ENCODE data around the gene NOL11.
A peak's percentile ranks its signal among the peaks of the same experiment; 100 is the strongest.
"Not testable (repeated sequence)": the region's sequence is repeated elsewhere in the genome, so short reads cannot be mapped to it uniquely, and the experiment has no call there.

NOL11 gene

DNA sequence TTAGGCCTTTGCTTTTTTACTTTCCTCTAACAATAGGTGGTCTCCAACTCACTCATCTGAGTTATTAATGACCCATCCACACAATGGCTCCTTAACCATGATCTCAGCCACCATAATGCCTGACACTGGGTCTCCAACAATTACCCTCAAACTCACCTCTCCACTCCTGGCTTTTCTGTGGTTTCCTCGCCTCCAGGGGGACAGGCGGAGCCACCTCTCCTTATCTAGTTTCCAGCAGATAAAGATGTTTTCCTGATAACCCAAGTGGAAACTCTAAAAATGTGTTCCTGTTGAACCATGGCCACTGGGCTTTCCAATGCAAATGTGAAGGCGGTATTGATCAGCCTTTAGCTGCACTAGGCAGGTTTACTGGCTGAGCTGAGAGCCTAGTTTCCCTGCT, 9.4 kb upstream of the NOL11 start:
- no peak for DNase-seq (ENCODE audit: low spot score)

DNA sequence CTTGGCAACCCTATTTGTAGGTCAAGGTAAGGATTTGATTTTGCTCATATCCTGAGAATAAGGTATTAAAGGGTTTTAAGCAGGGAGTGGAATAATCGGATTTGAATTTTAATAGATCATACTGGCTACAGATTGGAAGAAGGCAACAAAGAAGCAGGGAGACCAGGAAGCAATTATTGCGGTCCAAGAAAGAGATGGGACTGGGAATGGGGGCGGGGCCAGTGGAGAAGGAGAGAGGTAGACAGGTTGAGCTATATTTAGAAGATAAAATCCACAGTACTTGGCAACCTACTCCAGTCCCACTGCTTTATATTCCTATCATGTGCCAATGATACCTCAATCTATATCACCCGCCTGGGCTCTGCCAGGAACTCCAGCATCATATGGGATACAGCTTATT, 5.8 kb upstream of the NOL11 start:
- no peak for DNase-seq (ENCODE audit: low spot score)

DNA sequence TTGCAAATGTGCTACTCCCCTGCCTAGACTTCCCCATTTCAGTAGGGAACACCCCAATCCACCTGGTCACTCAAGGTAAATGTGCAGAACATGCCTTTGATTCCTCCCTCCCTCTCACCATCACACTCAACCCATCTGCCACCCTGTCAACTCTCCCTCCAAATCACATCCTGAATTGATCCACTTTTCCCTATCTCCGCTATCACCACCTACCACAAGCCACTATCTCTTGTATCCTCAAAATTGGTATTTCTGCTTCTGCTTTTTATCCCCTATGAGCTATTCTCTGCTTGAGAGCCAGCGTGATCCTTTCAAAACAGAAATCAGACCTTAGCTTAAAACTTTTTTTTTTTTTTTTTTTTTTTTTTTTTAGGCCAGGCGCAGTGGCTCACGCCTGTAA, 5.4 kb upstream of the NOL11 start:
- DNase-seq (ENCODE audit: low spot score), result no peak

DNA sequence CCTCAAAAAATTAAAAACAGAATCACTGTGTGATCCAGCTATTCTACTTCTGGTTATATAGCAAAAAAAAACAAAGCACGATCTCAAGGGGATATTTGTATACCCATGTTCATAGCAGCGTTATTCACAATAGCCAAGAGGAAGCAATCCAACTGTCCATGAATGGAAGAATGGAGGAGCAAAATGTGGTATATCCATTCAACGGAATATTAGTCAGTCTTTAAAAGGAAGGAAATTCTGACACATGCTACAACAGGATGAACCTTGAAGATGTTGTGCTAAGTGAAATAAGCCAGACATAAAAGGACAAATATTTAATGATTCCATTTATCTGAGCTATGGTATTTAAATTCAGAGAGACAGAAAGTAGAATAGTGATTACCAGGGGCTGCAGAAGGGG, 4.6 kb upstream of the NOL11 start:
- no peak for DNase-seq (ENCODE audit: low spot score)

DNA sequence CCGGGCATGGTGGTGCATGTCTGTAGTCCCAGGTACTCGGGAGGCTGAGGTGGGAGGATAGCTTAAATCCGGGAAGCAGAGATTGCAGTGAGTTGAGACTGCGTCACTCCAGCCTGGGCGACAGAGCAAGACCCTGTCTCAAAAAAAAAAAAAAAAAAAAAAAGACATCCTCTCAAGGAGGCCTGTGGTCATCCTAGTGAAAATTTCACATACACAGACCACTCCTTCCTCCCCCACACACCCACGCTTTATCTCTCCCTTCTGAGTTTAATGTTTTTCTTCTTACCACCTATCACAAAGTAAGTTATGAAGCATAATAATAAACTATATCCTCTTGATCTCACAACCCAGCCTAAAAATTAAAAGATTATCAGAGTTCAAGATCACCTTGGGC, 1.3 kb upstream of the NOL11 start:
- DNase-seq (ENCODE audit: low spot score), result no peak

DNA sequence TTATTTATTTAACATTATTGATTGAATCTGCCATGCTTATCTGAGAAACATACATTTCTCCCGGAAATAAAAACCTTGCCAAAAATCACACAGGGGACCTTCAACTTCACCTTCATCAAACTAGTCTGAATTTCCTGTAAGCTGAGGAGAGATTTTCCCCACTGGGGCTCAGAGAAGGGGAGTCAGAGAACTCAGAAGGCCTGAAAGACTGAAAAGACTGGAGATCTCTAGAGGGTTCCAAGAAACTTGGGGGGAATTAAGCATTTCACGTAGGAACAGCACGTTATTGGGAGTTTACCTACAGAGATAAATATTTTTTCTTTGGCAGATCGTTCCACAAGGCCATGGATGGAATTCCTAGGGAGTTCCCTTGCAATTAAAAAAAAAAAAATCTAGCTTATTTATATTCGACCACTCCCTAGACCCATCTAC, 528 bp upstream of the NOL11 start:
- no peak for DNase-seq (ENCODE audit: low spot score)

DNA sequence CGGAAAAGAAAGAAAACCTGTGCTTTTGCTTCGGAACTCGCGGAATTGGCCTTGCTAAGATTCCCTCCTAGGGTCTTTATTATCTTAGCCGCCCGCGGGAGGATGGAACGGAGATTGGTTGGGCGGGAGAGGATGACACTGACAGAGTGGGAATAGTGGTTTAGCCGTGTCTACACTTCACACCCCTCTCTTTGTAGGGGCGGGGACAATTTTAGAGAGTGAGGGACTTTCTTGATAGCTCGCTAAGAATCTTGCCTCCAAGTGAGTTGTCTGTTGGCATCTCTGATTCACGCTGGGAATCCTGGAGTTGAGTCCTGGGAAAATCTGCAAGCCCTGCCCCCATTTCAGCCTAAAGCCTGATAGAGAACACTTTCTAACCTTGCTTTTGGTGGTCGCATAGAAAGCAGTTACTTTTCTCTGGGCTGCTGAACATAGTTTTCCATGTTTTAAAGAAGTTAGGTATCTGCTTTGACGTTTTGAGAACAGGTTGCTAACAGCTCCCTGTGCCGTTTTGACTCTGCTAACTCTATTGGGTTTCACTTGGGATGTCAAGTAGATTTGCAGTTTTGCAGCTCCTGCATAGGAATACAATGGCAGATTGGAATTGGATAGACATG, 697 bp downstream of the NOL11 start:
- DNase-seq (ENCODE audit: low spot score), result peak; percentile 42

DNA sequence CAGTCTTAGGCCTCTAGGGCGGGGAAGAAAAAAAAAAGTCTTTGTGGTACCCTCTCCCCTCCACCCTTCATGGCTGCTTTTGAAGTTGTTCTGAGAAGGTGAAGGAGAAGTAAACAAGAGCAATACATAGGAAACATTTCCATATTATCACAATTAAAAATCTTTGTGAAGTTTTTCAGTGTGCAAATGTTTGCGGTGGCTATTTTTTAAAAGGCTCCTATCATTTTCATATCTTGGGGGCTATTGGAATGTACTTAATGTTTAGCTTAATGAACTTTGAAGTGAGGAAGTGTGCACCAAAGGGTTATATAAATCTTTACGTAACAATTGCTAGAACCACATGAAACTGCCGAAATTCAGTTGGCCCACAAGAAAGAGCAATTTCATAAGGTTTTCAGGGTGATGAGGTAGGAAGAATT, 7.6 kb downstream of the NOL11 start:
- DNase-seq (ENCODE audit: low spot score), result no peak

DNA sequence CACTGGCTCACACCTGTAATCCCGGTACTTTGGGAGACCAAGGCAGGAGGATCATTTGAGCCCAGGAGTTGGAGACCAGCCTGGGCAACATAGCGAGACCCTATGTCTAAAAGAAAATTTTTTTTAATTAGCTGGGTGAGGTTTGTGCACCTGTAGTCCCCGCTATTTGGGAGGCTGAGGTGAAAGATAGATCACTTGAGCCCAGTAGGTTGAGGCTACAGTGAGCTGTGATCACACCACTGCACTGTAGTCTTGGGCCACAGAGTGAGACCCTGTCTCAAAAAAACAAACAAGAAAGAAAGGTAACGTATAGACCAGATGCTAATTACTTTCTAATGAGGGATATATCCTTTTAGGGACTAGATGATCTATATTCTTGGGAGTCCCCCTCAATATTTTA, 8.1 kb downstream of the NOL11 start:
- DNase-seq (ENCODE audit: low spot score), result no peak

DNA sequence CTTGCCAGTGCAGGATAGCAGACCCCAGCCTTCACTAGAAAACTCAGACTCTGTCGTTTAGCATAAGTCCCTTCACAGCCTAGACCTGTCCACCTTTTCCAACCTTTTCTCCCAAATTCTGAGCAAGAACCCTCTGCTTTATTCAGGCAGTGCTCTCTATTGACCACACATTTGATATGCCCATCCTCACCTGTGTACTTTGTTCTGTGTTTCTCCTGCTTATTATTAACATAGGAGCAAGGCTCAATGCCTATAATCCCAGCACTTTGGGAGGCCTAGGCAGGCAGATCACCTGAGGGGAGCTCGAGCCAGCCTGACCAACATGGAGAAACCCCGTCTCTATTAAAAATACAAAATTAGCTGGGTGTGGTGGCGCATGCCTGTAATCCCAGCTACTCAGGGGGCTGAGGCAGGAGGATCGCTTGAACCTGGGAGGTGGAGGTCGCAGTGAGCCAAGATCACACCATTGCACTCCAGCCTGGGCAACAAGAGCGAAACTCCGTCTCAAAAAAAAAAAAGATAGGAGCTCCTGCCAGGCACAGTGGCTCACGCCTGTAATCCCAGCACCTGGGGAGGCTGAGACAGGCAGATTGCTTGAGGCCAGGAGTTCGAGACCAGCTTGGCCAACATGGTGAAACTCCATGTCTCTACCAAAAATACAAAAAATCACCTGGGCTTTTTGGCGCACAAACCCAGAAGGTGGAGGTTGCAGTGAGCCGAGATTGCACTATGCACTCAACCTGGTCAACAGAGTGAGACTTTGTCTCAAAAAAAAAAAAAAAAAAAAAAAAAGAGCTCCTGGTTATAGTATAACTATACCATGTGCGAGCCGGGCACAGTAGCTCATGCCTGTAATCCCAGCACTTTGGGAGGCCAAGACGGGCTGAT, 9.7 kb downstream of the NOL11 start:
- not testable (repeated sequence) for DNase-seq (ENCODE audit: low spot score)

DNA sequence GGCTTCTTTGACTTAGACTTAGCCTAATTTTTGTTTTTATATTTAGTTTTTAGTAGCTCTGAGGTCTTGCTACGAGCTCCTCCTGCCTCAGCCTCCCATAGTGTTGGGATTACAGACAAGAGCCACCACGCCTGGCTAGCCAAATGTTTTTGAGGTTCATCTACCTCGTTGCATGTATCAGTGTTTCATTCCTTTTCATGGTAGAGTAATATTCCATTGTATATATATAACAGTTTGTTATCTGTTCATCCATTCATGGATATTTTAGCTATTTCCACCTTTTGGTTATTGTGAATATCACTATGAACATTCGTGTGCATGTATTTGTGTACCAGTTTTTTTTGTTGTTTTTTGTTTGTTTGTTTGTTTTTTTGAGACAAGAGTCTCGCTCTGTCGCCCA, 12.2 kb downstream of the NOL11 start:
- no peak for DNase-seq (ENCODE audit: low spot score)

DNA sequence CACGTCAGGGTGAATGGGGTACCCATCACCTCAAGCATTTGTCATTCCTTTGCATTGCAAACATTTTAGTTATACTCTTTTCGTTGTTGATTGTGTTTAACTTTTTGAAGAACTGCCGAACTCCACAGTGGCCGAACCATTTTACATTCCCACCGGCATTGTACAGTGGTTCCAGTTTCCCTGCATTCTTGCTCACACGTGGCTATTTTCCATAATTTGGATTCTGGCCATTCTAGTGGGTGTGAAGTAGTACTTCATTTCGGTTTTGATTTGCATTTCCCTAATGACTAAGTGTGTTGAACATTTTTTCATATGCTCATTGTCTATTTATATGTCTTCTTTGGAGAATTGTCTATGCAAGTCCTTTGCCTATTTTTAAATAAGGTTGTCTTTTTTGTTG, 13.0 kb downstream of the NOL11 start:
- no peak for DNase-seq (ENCODE audit: low spot score)

DNA sequence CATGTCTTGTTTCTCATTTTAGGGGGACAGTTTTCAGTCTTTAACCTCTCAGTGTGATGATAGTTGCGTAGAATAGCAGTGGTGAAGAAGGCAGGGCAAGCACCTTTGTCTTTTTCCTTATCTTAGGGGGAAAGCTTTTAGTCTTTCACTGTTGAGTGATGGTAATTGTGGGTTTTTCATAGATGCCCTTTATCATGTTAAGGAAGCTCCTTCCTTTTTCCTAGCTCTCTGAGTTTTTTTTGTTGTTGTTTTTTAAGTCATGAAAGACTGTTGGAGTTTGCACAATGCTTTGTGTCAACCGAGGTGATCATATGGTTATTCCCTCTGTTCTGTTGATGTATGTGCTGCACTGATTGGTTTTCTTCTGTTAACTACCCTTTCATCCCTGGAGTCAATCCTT, 15.7 kb downstream of the NOL11 start:
- DNase-seq (ENCODE audit: low spot score), result no peak

DNA sequence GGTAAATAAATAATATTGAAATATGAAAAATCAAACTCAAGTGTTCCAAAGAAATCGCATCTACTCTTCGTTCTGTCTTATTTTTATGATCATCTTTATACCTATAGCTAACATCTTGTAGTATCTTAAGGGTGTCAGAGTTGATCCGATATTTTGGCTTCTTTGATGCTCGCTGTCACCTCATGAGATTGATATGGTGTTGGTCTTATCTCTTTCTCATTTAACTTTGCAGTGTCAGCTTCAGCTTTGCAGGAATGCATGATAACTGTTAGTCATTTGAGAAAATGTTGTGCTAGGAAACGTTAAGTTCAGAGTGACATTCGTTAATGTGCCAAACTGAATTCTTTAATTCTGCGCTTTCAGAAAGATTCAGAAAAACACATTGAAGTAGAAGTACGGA, 19.4 kb downstream of the NOL11 start:
- DNase-seq (ENCODE audit: low spot score), result no peak

DNA sequence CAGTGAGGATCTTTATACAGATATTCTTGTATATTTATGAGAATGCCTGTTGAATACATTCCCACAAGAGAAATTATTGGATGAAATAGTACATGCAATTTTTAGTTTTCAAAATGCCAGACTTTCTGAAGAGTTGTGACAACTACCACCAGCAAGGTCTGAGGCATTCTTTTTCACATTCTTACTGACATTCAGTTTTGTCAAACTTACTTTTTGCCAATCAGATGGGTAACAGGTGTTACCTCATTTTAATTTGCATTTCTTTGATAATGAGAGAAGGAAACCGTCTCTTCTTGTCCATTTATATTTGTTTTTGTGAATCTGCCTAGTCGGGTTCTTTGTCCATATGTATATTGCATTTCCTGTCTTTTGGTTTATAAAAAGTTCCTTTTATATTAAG, 24.3 kb downstream of the NOL11 start:
- DNase-seq (ENCODE audit: low spot score), result no peak

DNA sequence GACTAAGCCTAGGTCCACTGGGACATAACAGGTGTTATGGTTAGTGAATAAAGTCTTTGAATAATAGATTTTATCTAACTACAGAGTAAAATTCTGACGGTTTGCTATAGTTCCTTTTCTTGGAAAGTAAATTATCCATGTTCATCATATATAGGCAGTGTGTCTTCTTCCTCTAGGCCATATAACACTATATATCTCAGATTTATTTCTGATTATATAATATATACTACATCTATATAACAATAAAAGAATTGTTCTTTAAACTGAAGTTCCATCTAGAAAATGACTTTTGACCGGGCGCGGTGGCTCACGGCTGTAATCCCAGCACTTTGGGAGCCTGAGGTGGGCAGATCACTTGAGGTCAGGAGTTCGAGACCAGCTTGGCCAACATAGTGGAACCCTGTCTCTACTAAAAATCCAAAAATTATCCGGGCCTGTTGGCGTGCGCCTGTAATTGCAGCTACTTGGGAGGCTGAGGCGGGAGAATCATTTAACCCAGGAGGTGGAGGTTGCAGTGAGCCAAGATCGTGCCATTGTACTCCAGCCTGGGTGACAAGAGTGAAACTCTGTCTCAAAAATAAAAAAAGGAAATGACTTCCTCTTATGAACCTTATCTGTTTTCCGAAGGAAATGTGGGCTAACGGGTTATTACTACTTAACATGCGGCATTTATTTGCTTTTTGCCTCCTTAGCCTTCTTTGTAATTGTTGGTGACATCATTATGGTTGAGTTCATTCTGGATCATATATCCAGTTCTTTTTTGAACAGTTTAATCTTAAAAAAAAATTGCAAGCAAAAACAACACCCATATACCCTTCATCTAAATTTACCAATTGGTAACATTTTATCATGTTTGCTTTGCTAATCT, 29.2 kb downstream of the NOL11 start:
- no peak for DNase-seq (ENCODE audit: low spot score)

DNA sequence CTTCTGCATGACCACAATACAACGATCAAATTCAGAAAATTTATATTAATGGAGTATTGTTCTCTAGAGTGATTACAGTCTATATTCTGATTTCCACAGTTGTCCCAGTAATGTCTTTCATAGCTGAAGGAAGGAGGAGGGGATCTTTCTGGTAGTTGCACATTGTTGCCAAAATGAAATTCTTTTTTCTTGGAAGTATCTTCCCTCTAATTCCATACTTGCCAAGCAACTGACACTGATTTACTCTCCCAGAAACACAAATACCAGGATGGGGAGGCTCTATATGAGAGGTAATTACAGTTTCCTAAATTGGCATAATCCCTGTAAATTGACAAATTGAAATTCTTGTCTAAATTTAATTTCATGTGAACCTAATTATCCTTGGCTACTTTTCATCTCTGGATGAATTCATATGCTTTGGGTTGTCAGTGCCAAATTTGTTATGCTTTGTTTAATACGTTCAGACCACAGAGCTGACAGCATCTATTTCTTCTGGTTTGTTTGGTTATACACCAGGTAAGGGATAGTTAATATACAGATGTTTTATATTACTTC, 30.0 kb downstream of the NOL11 start:
- no peak for DNase-seq (ENCODE audit: low spot score)

DNA sequence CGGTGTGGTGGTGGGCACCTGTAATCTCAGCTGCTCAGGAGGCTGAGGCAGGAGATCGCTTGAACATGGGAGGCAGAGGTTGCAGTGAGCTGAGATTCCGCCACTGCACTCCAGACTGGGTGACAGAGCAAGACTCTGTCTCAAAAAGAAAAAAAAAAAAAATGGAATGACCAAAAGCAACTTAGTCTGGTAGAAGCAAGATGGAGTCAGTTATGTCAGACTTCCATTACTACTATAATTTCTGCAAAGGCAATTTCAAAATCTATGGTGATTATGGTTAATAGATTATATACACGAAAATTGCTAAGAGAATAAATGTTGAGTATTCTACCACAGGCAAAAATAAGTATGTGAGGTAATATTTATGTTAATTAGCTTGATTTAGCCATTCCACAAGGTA, 32.3 kb downstream of the NOL11 start:
- DNase-seq (ENCODE audit: low spot score), result no peak

DNA sequence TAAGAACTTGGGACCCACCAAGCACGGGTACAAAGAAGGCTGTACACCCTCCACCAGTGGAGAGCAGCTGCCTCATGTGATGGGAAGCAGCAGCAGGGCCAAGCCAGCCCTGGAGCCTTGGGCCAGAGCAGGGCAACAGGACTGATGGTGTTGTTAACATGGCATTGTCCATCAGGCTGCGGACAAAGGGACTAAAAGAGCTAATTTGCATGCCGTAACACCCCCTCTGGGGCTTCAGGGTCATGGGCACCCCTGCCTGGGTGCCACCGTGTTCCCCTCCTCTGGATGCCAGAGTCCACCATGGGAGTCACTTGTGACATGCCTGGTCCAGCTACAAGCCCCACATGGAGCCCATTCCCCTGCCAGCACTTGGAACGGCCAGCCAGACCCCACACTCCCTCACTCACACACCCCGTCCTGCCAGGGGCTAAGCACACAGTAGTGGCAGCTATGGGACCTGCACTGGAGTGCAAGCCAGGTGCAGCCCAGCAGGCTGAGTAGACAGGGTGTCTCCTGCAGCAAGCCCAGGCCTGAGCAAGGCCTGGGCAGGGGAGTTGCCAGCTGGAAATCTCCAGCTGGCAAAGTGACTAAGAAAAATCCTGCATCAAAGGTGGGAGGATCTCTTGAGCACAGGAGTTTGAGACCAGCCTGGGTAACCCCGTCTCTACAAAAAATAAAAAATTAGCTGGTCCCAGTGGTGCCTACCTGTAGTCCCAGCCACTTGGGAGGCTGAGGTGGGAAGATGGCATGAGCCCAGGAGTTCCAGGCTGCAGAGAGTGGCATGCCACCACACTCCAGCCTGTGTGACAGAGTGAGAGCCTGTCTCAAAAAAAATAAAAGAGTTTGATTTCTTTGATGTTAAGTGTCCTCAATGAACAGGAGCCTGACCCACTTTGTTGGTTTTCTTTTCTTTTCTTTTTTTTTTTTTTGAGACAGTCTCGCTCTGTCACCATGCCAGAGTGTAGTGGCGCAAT, 33.7 kb downstream of the NOL11 start:
- DNase-seq (ENCODE audit: low spot score), result no peak

DNA sequence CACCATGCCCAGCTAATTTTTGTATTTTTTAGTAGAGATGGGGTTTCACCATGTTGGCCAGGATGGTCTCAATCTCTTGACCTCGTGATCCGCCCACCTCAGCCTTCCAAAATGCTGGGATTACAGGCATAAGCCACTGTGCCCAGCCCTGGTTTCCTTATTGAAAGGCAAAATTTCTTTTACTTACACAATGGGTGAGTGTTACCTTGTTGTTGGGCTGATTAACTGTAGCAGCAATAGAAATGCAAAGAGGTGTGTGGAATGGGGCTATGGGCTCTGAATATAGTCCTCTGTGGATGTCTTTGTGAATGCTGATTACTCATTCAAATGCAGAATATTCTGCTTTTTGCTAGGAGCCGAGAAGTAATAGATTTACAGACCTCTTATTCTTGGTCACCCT, 34.4 kb downstream of the NOL11 start:
- not testable (repeated sequence) for DNase-seq (ENCODE audit: low spot score)

DNA sequence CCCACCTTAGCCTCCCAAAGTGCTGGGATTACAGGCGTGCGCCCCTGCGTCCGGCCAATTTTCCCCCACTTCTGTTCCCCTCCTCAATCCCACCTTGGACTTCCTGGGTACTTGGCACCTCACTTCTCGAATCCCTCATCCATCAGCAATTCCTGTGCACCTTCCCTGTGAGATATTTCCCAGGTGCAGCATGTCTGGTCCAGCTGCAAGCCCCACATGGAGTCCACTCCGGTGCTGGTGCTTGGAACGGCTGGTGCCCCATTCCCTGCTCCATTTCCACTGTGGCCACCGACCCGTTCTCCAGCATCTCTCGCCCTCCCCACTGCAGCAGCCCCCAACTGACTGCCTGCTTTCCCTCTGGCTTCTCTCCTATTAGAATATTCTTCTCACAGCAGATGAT, 35.3 kb downstream of the NOL11 start:
- DNase-seq (ENCODE audit: low spot score), result no peak

Measured in SK-N-DZ (cell line).